Measurements from ENCODE around the gene GNG2. TPM values are rescaled to one million over a fixed set of nuclear protein-coding genes. Genes with fewer than 3 reads are reported as not detected.

The GNG2 gene
- total and polyA plus RNA-seq, 4 donors, result 102 to 347 (median 229) TPM

GRCh38 chr14:51926449-51926848, 66.0 kb downstream of the GNG2 start:
- WGBS (ENCODE audit: insufficient coverage), result 100% methylated on average over 4 of the region's 7 CpGs

GRCh38 chr14:51928568-51928967, 68.2 kb downstream of the GNG2 start:
- Histone ChIP-seq H3K27ac (ENCODE audit: low read depth, low read length) (peak overlapping the region; percentile 69), H3K9me3 (ENCODE audit: control insufficient read depth, insufficient read depth, low read length) (no peaks in the 10 kb centered on the region), H3K4me3 (ENCODE audit: low read depth, low read length) (no peak overlapping the region), H3K36me3 (ENCODE audit: control insufficient read depth, insufficient read depth, low read length) (peaks cover 2% of the 10 kb centered on the region), H3K27me3 (ENCODE audit: control insufficient read depth, insufficient read depth, low read length) (no peaks in the 10 kb centered on the region), H3K4me1 (ENCODE audit: control insufficient read depth, insufficient read depth, low read length) (peaks cover 23% of the 10 kb centered on the region)
- no CpG with 5 or more reads among the region's 10 CpGs for WGBS (ENCODE audit: insufficient coverage)
- DNase-seq (ENCODE audit: low read depth in 4 of 6, low spot score in 6 of 6), result no peak

More at GRCh38 chr14:51926449-51926848, 66.0 kb downstream of the GNG2 start:
- H3K4me1 ChIP-seq (ENCODE audit: control insufficient read depth, insufficient read depth, low read length), result peaks cover 23% of the 10 kb centered on the region
- DNase-seq (ENCODE audit: low read depth in 4 of 6, low spot score in 6 of 6), result no peak
- no peaks in the 10 kb centered on the region for H3K9me3 ChIP-seq (ENCODE audit: control insufficient read depth, insufficient read depth, low read length)
- H3K4me3 ChIP-seq (ENCODE audit: low read depth, low read length), result no peak overlapping the region
- H3K36me3 ChIP-seq (ENCODE audit: control insufficient read depth, insufficient read depth, low read length), result peaks cover 2% of the 10 kb centered on the region
- no peak overlapping the region for H3K27ac ChIP-seq (ENCODE audit: low read depth, low read length)
- no peaks in the 10 kb centered on the region for H3K27me3 ChIP-seq (ENCODE audit: control insufficient read depth, insufficient read depth, low read length)

GRCh38 chr14:51929166-51929565, 68.8 kb downstream of the GNG2 start:
- no CpG with 5 or more reads among the region's 4 CpGs for WGBS (ENCODE audit: insufficient coverage)
- peak in 1 of 6 donors; percentile 58 for DNase-seq (ENCODE audit: low read depth in 4 of 6, low spot score in 6 of 6)
- Histone ChIP-seq H3K4me1 (ENCODE audit: control insufficient read depth, insufficient read depth, low read length) (peaks cover 23% of the 10 kb centered on the region), H3K36me3 (ENCODE audit: control insufficient read depth, insufficient read depth, low read length) (peaks cover 2% of the 10 kb centered on the region), H3K27me3 (ENCODE audit: control insufficient read depth, insufficient read depth, low read length) (no peaks in the 10 kb centered on the region), H3K9me3 (ENCODE audit: control insufficient read depth, insufficient read depth, low read length) (no peaks in the 10 kb centered on the region), H3K27ac (ENCODE audit: low read depth, low read length) (peak overlapping the region; percentile 69), H3K4me3 (ENCODE audit: low read depth, low read length) (no peak overlapping the region)

GRCh38 chr14:51929910-51930682, 69.7 kb downstream of the GNG2 start:
- peaks cover 26% of the 10 kb centered on the region for H3K4me1 ChIP-seq (ENCODE audit: control insufficient read depth, insufficient read depth, low read length)
- H3K27ac ChIP-seq (ENCODE audit: low read depth, low read length), result peak overlapping the region; percentile 69
- DNase-seq (ENCODE audit: low read depth in 4 of 6, low spot score in 6 of 6), result peak in 1 of 6 donors; percentile 49
- WGBS (ENCODE audit: insufficient coverage), result 88% methylated on average over 5 of the region's 8 CpGs
- H3K27me3 ChIP-seq (ENCODE audit: control insufficient read depth, insufficient read depth, low read length), result no peaks in the 10 kb centered on the region
- no peaks in the 10 kb centered on the region for H3K9me3 ChIP-seq (ENCODE audit: control insufficient read depth, insufficient read depth, low read length)
- no peak overlapping the region for H3K4me3 ChIP-seq (ENCODE audit: low read depth, low read length)
- H3K36me3 ChIP-seq (ENCODE audit: control insufficient read depth, insufficient read depth, low read length), result peaks cover 2% of the 10 kb centered on the region

GRCh38 chr14:51931308-51931707, 70.9 kb downstream of the GNG2 start:
- H3K4me1 ChIP-seq (ENCODE audit: control insufficient read depth, insufficient read depth, low read length), result peaks cover 26% of the 10 kb centered on the region
- no peaks in the 10 kb centered on the region for H3K27me3 ChIP-seq (ENCODE audit: control insufficient read depth, insufficient read depth, low read length)
- peaks cover 2% of the 10 kb centered on the region for H3K36me3 ChIP-seq (ENCODE audit: control insufficient read depth, insufficient read depth, low read length)
- no peak for DNase-seq (ENCODE audit: low read depth in 4 of 6, low spot score in 6 of 6)
- no peak overlapping the region for H3K4me3 ChIP-seq (ENCODE audit: low read depth, low read length)
- no peak overlapping the region for H3K27ac ChIP-seq (ENCODE audit: low read depth, low read length)
- no peaks in the 10 kb centered on the region for H3K9me3 ChIP-seq (ENCODE audit: control insufficient read depth, insufficient read depth, low read length)
- WGBS (ENCODE audit: insufficient coverage), result 89% methylated on average over 2 of the region's 2 CpGs

GRCh38 chr14:51933191-51933590, 72.8 kb downstream of the GNG2 start:
- WGBS (ENCODE audit: insufficient coverage), result 66% methylated on average over 3 of the region's 3 CpGs
- Histone ChIP-seq H3K4me3 (ENCODE audit: low read depth, low read length) (no peak overlapping the region), H3K27me3 (ENCODE audit: control insufficient read depth, insufficient read depth, low read length) (no peaks in the 10 kb centered on the region)

GRCh38 chr14:51938137-51938536, 77.7 kb downstream of the GNG2 start:
- no CpG with 5 or more reads among the region's 1 CpG for WGBS (ENCODE audit: insufficient coverage)
- no peaks in the 10 kb centered on the region for H3K9me3 ChIP-seq (ENCODE audit: control insufficient read depth, insufficient read depth, low read length)
- no peak overlapping the region for H3K4me3 ChIP-seq (ENCODE audit: low read depth, low read length)
- no peaks in the 10 kb centered on the region for H3K36me3 ChIP-seq (ENCODE audit: control insufficient read depth, insufficient read depth, low read length)
- H3K27me3 ChIP-seq (ENCODE audit: control insufficient read depth, insufficient read depth, low read length), result no peaks in the 10 kb centered on the region
- peaks cover 6% of the 10 kb centered on the region for H3K4me1 ChIP-seq (ENCODE audit: control insufficient read depth, insufficient read depth, low read length)
- H3K27ac ChIP-seq (ENCODE audit: low read depth, low read length), result no peak overlapping the region
- DNase-seq (ENCODE audit: low read depth in 4 of 6, low spot score in 6 of 6), result no peak

More at GRCh38 chr14:51933191-51933590, 72.8 kb downstream of the GNG2 start:
- Histone ChIP-seq H3K9me3 (ENCODE audit: control insufficient read depth, insufficient read depth, low read length) (no peaks in the 10 kb centered on the region), H3K27ac (ENCODE audit: low read depth, low read length) (no peak overlapping the region), H3K4me1 (ENCODE audit: control insufficient read depth, insufficient read depth, low read length) (peaks cover 19% of the 10 kb centered on the region), H3K36me3 (ENCODE audit: control insufficient read depth, insufficient read depth, low read length) (no peaks in the 10 kb centered on the region)
- DNase-seq (ENCODE audit: low read depth in 4 of 6, low spot score in 6 of 6), result no peak

GRCh38 chr14:51938821-51939220, 78.4 kb downstream of the GNG2 start:
- no peaks in the 10 kb centered on the region for H3K36me3 ChIP-seq (ENCODE audit: control insufficient read depth, insufficient read depth, low read length)
- H3K4me3 ChIP-seq (ENCODE audit: low read depth, low read length), result no peak overlapping the region
- 50% methylated on average over 2 of the region's 3 CpGs for WGBS (ENCODE audit: insufficient coverage)
- no peak overlapping the region for H3K27ac ChIP-seq (ENCODE audit: low read depth, low read length)
- no peaks in the 10 kb centered on the region for H3K27me3 ChIP-seq (ENCODE audit: control insufficient read depth, insufficient read depth, low read length)
- H3K4me1 ChIP-seq (ENCODE audit: control insufficient read depth, insufficient read depth, low read length), result peaks cover 6% of the 10 kb centered on the region
- DNase-seq (ENCODE audit: low read depth in 4 of 6, low spot score in 6 of 6), result peak in 1 of 6 donors; percentile 55
- H3K9me3 ChIP-seq (ENCODE audit: control insufficient read depth, insufficient read depth, low read length), result no peaks in the 10 kb centered on the region

- Histone ChIP-seq H3K27me3 (ENCODE audit: control insufficient read depth, insufficient read depth, low read length) (no peaks in the 10 kb centered on the region), H3K9me3 (ENCODE audit: control insufficient read depth, insufficient read depth, low read length) (no peaks in the 10 kb centered on the region), H3K36me3 (ENCODE audit: control insufficient read depth, insufficient read depth, low read length) (no peaks in the 10 kb centered on the region), H3K27ac (ENCODE audit: low read depth, low read length) (no peak overlapping the region), H3K4me3 (ENCODE audit: low read depth, low read length) (no peak overlapping the region), H3K4me1 (ENCODE audit: control insufficient read depth, insufficient read depth, low read length) (peaks cover 6% of the 10 kb centered on the region)
- DNase-seq (ENCODE audit: low read depth in 4 of 6, low spot score in 6 of 6), result no peak
- WGBS (ENCODE audit: insufficient coverage), result 86% methylated on average over 6 of the region's 6 CpGs
These were observed 78.8 kb downstream of the GNG2 start for GRCh38 chr14:51939226-51939625.

- Histone ChIP-seq H3K27me3 (ENCODE audit: control insufficient read depth, insufficient read depth, low read length) (no peaks in the 10 kb centered on the region), H3K27ac (ENCODE audit: low read depth, low read length) (no peak overlapping the region), H3K9me3 (ENCODE audit: control insufficient read depth, insufficient read depth, low read length) (no peaks in the 10 kb centered on the region), H3K4me3 (ENCODE audit: low read depth, low read length) (no peak overlapping the region), H3K4me1 (ENCODE audit: control insufficient read depth, insufficient read depth, low read length) (peaks cover 6% of the 10 kb centered on the region), H3K36me3 (ENCODE audit: control insufficient read depth, insufficient read depth, low read length) (no peaks in the 10 kb centered on the region)
- no peak for DNase-seq (ENCODE audit: low read depth in 4 of 6, low spot score in 6 of 6)
- 80% methylated on average over 6 of the region's 10 CpGs for WGBS (ENCODE audit: insufficient coverage)
These were observed 79.4 kb downstream of the GNG2 start for GRCh38 chr14:51939755-51940301.

Data from spinal cord (tissue), 10 donors.